ELF-1 (cell line): ENCODE results near the gene GULP1.
"Not testable (repeated sequence)": the region's sequence is repeated elsewhere in the genome, so short reads cannot be mapped to it uniquely, and the experiment has no call there.

ENCODE experiments used
- DNase-seq: peaks from one replicate; pipeline ENCODE4 v3.0.0-alpha.2; 2016; ENCODE audit warnings: low read depth, low spot score

Gene GULP1

GRCh38 chr2:188600536-188601210 lies 309.0 kb downstream of the GULP1 start:
- DNase-seq: no peak

- no peak for DNase-seq
These were observed 309.7 kb downstream of the GULP1 start for GRCh38 chr2:188601391-188601790.

GRCh38 chr2:188601927-188602326 lies 310.3 kb downstream of the GULP1 start:
- DNase-seq: no peak

- no peak for DNase-seq
These were observed 312.9 kb downstream of the GULP1 start for GRCh38 chr2:188604579-188604978.

GRCh38 chr2:188605609-188606584 lies 314.2 kb downstream of the GULP1 start:
- DNase-seq: not testable (repeated sequence)

- not testable (repeated sequence) for DNase-seq
These were observed 314.9 kb downstream of the GULP1 start for GRCh38 chr2:188606596-188606995.

GRCh38 chr2:188607501-188607900 lies 315.8 kb downstream of the GULP1 start:
- DNase-seq: no peak

- DNase-seq: no peak
These were observed 317.8 kb downstream of the GULP1 start for GRCh38 chr2:188609321-188610049.

- no peak for DNase-seq
These were observed 318.4 kb downstream of the GULP1 start for GRCh38 chr2:188610050-188610444.

- DNase-seq: no peak
These were observed 319.2 kb downstream of the GULP1 start for GRCh38 chr2:188610827-188611226.

GRCh38 chr2:188619146-188619545 lies 327.5 kb downstream of the GULP1 start:
- no peak for DNase-seq

- DNase-seq: no peak
These were observed 329.2 kb downstream of the GULP1 start for GRCh38 chr2:188620916-188621315.

GRCh38 chr2:188622601-188623260 lies 331.1 kb downstream of the GULP1 start:
- no peak for DNase-seq

GRCh38 chr2:188623995-188624643 lies 332.4 kb downstream of the GULP1 start:
- no peak for DNase-seq

GRCh38 chr2:188627471-188627870 lies 335.8 kb downstream of the GULP1 start:
- DNase-seq: no peak

- peak; percentile 41 for DNase-seq
These were observed 337.5 kb downstream of the GULP1 start for GRCh38 chr2:188628989-188629752.

- DNase-seq: no peak
These were observed 338.3 kb downstream of the GULP1 start for GRCh38 chr2:188629753-188630527.

- no peak for DNase-seq
These were observed 339.5 kb downstream of the GULP1 start for GRCh38 chr2:188631037-188631809.

GRCh38 chr2:188634656-188635055 lies 343.0 kb downstream of the GULP1 start:
- DNase-seq: no peak
